ENCODE results near the gene TMSB4X. TPM values are rescaled to one million over a fixed set of nuclear protein-coding genes. Genes with fewer than 3 reads are reported as not detected.

The TMSB4X gene
- total and polyA plus RNA-seq, 2 of the 13 experiments (the other 11 are each of a cell fraction or from before 2014, with no cell fraction given), result 10.5 to 29.6 TPM

DNA sequence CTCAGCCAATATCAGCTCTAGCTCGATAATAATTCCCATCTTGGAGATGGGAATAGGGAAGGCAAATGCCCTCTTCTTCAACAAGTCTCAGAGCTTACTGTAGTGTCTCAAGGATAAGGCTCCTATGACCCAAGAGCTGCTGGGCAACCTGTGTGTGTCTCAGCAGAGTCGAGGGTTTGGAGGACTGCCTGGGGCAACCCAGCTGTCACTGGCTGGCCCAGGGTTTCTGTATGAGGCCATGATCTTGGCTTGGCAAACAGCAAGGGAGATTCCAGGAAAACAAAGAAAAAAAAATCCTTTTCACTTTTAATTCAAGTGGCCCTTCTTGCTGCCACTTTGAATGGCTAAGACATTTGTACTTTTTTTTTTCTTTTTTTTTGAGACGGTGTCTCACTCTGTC, 34.4 kb downstream of the TMSB4X start:
- CTCF ChIA-PET (ENCODE audit: low intra/inter-chr PET ratio, low total read pairs), result no interaction called here
- in situ Hi-C loops (cut with HindIII; ENCODE audit: extremely low pct_ligation_motif_present, low pct_unique_long_range_greater_than_20kb), result no loop called here
- BruUV-seq (replicated peaks), result no TSS peak
- TF ChIP-seq ZNF317 (CRISPR knock-in tag; IDR thresholded peaks at IDR 0.05), result no peak
- TF ChIP-seq, protein P1, sequence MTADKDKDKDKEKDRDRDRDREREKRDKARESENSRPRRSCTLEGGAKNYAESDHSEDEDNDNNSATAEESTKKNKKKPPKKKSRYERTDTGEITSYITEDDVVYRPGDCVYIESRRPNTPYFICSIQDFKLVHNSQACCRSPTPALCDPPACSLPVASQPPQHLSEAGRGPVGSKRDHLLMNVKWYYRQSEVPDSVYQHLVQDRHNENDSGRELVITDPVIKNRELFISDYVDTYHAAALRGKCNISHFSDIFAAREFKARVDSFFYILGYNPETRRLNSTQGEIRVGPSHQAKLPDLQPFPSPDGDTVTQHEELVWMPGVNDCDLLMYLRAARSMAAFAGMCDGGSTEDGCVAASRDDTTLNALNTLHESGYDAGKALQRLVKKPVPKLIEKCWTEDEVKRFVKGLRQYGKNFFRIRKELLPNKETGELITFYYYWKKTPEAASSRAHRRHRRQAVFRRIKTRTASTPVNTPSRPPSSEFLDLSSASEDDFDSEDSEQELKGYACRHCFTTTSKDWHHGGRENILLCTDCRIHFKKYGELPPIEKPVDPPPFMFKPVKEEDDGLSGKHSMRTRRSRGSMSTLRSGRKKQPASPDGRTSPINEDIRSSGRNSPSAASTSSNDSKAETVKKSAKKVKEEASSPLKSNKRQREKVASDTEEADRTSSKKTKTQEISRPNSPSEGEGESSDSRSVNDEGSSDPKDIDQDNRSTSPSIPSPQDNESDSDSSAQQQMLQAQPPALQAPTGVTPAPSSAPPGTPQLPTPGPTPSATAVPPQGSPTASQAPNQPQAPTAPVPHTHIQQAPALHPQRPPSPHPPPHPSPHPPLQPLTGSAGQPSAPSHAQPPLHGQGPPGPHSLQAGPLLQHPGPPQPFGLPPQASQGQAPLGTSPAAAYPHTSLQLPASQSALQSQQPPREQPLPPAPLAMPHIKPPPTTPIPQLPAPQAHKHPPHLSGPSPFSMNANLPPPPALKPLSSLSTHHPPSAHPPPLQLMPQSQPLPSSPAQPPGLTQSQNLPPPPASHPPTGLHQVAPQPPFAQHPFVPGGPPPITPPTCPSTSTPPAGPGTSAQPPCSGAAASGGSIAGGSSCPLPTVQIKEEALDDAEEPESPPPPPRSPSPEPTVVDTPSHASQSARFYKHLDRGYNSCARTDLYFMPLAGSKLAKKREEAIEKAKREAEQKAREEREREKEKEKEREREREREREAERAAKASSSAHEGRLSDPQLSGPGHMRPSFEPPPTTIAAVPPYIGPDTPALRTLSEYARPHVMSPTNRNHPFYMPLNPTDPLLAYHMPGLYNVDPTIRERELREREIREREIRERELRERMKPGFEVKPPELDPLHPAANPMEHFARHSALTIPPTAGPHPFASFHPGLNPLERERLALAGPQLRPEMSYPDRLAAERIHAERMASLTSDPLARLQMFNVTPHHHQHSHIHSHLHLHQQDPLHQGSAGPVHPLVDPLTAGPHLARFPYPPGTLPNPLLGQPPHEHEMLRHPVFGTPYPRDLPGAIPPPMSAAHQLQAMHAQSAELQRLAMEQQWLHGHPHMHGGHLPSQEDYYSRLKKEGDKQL (CRISPR knock-in tag; IDR thresholded peaks at IDR 0.05; ENCODE audit: low read depth), result no peak
- TF ChIP-seq ISL2 (CRISPR knock-in tag; IDR thresholded peaks at IDR 0.05), result no peak
- TF ChIP-seq, protein P2, sequence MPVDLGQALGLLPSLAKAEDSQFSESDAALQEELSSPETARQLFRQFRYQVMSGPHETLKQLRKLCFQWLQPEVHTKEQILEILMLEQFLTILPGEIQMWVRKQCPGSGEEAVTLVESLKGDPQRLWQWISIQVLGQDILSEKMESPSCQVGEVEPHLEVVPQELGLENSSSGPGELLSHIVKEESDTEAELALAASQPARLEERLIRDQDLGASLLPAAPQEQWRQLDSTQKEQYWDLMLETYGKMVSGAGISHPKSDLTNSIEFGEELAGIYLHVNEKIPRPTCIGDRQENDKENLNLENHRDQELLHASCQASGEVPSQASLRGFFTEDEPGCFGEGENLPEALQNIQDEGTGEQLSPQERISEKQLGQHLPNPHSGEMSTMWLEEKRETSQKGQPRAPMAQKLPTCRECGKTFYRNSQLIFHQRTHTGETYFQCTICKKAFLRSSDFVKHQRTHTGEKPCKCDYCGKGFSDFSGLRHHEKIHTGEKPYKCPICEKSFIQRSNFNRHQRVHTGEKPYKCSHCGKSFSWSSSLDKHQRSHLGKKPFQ (CRISPR knock-in tag; IDR thresholded peaks at IDR 0.05; ENCODE audit: insufficient replicate concordance), result no peak
- TF ChIP-seq ZNF546 (CRISPR knock-in tag; conservative IDR thresholded peaks at IDR 0.05), result no peak
- no peak for TF ChIP-seq ZSCAN30 (CRISPR knock-in tag; IDR thresholded peaks at IDR 0.05)
- TF ChIP-seq ATM (IDR thresholded peaks at IDR 0.05; ENCODE audit: borderline replicate concordance), result no peak
- no peak for TF ChIP-seq ZNF138 (CRISPR knock-in tag; IDR thresholded peaks at IDR 0.05; ENCODE audit: low read depth)
- TF ChIP-seq, protein P3, sequence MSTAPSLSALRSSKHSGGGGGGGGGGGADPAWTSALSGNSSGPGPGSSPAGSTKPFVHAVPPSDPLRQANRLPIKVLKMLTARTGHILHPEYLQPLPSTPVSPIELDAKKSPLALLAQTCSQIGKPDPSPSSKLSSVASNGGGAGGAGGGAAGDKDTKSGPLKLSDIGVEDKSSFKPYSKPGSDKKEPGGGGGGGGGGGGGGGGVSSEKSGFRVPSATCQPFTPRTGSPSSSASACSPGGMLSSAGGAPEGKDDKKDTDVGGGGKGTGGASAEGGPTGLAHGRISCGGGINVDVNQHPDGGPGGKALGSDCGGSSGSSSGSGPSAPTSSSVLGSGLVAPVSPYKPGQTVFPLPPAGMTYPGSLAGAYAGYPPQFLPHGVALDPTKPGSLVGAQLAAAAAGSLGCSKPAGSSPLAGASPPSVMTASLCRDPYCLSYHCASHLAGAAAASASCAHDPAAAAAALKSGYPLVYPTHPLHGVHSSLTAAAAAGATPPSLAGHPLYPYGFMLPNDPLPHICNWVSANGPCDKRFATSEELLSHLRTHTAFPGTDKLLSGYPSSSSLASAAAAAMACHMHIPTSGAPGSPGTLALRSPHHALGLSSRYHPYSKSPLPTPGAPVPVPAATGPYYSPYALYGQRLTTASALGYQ (CRISPR knock-in tag; IDR thresholded peaks at IDR 0.05), result no peak
- TF ChIP-seq, protein P4, sequence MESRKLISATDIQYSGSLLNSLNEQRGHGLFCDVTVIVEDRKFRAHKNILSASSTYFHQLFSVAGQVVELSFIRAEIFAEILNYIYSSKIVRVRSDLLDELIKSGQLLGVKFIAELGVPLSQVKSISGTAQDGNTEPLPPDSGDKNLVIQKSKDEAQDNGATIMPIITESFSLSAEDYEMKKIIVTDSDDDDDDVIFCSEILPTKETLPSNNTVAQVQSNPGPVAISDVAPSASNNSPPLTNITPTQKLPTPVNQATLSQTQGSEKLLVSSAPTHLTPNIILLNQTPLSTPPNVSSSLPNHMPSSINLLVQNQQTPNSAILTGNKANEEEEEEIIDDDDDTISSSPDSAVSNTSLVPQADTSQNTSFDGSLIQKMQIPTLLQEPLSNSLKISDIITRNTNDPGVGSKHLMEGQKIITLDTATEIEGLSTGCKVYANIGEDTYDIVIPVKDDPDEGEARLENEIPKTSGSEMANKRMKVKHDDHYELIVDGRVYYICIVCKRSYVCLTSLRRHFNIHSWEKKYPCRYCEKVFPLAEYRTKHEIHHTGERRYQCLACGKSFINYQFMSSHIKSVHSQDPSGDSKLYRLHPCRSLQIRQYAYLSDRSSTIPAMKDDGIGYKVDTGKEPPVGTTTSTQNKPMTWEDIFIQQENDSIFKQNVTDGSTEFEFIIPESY (CRISPR knock-in tag; IDR thresholded peaks at IDR 0.05), result no peak
- TF ChIP-seq, protein P5, sequence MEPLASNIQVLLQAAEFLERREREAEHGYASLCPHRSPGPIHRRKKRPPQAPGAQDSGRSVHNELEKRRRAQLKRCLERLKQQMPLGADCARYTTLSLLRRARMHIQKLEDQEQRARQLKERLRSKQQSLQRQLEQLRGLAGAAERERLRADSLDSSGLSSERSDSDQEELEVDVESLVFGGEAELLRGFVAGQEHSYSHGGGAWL (CRISPR knock-in tag; IDR thresholded peaks at IDR 0.05), result no peak
- no peak for TF ChIP-seq MTF2 (CRISPR knock-in tag; IDR thresholded peaks at IDR 0.05; ENCODE audit: borderline replicate concordance)

More for the DNA sequence above, 34.4 kb downstream of the TMSB4X start:
- Histone ChIP-seq H2AFZ (ENCODE audit: low read length) (no peak overlapping the region), H3K4me1 (ENCODE audit: insufficient read depth, low read length) (peaks cover 12% of the 10 kb centered on the region), H3K27me3 (ENCODE audit: control insufficient read depth in 1 of 2, insufficient read depth in 2 of 2, low read length in 2 of 2) (no peaks in the 10 kb centered on the region), H3K27ac (ENCODE audit: extremely low read length, insufficient read depth, low read length) (no peak overlapping the region), H3K4me3 (replicated peaks in 1 of 3; ENCODE audit: insufficient read depth in 1 of 3, low read depth in 2 of 3, low read length in 3 of 3) (no peak overlapping the region), H3K9ac (ENCODE audit: insufficient read depth, low read depth, low read length) (no peak overlapping the region), H3K36me3 (replicated peaks in 1 of 2; ENCODE audit: control insufficient read depth in 1 of 2, insufficient read depth in 2 of 2, low read length in 2 of 2) (no peaks in the 10 kb centered on the region), H3K79me2 (ENCODE audit: insufficient read depth, low read length) (no peaks in the 10 kb centered on the region), H3K9me3 (ENCODE audit: low read length) (no peaks in the 10 kb centered on the region), H3K4me2 (ENCODE audit: low read depth, low read length) (no peak overlapping the region), H4K20me1 (ENCODE audit: insufficient read depth, low read length) (no peaks in the 10 kb centered on the region)
- 27% methylated on average over 3 of the region's 3 CpGs for WGBS (ENCODE audit: low lambda C conversion rate)
- intact Hi-C loops (cut with micrococcal nuclease; ENCODE audit: unreplicated experiment), result no loop called here
- no peak for FAIRE-seq
- no peak for DNase-seq (ENCODE audit: low spot score)
- ATAC-seq, result no peak
- POLR2A ChIA-PET, result no interaction called here
